ENCODE results near the gene ULK2. TPM values are rescaled to one million over a fixed set of nuclear protein-coding genes. Genes with fewer than 3 reads are reported as not detected.

The ULK2 gene
- total RNA-seq, 1 donor, result 22.1 TPM

DNA sequence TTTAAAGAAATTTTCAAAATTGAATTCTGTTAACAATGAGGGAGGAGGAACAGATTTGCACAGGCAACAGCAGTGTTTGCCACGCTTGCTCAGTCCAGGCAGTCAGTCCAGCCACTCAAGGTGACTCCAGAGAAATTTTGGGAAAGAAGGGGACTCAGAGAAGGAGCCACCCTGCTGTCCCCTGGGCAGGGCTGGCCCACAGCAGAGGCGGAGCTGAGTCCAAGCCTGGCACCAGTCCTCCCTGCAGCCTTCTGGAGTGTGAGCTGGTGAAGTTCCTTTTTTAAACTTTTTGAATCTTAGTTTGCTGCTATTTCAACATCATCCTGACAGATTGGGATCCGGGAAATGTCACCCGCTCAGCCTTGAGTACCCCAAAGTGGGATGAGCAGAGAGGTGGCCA is 136.9 kb downstream of the ULK2 start:
- no peak for DNase-seq (ENCODE audit: low read depth)
- TF ChIP-seq, protein P1, sequence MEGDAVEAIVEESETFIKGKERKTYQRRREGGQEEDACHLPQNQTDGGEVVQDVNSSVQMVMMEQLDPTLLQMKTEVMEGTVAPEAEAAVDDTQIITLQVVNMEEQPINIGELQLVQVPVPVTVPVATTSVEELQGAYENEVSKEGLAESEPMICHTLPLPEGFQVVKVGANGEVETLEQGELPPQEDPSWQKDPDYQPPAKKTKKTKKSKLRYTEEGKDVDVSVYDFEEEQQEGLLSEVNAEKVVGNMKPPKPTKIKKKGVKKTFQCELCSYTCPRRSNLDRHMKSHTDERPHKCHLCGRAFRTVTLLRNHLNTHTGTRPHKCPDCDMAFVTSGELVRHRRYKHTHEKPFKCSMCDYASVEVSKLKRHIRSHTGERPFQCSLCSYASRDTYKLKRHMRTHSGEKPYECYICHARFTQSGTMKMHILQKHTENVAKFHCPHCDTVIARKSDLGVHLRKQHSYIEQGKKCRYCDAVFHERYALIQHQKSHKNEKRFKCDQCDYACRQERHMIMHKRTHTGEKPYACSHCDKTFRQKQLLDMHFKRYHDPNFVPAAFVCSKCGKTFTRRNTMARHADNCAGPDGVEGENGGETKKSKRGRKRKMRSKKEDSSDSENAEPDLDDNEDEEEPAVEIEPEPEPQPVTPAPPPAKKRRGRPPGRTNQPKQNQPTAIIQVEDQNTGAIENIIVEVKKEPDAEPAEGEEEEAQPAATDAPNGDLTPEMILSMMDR (IDR thresholded peaks at IDR 0.05; ENCODE audit: insufficient read depth, low read length), result no peak
- no peak overlapping the region for H3K4me3 ChIP-seq (ENCODE audit: low read depth, low read length)

DNA sequence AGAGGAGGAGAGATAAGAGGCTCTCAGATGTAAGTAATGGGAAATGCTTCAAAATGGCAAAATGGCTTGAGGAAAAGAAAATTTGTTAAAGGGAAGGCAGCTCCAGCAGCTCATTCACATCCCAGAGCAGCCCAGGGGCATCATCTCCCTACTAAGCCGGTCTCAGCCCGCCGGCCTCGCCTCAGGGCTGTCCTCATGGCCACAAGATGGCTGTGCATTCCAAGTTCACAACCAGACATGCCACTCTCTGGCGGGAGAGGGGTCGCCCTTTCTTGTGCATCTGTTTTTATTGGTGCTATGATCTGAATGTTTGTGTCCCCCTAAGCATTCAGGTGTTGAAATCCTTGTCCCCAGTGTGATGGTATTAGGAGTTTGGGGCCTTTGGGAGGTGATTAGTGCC is 137.8 kb downstream of the ULK2 start:
- TF ChIP-seq, protein P1 (IDR thresholded peaks at IDR 0.05; ENCODE audit: insufficient read depth, low read length), result no peak
- DNase-seq (ENCODE audit: low read depth), result no peak
- H3K4me3 ChIP-seq (ENCODE audit: low read depth, low read length), result no peak overlapping the region

GRCh38 chr17:19728084-19728495 is 139.6 kb downstream of the ULK2 start:
- DNase-seq (ENCODE audit: low read depth), result peak; percentile 87
- no peak overlapping the region for H3K4me3 ChIP-seq (ENCODE audit: low read depth, low read length)
- TF ChIP-seq, protein P1 (IDR thresholded peaks at IDR 0.05; ENCODE audit: insufficient read depth, low read length), result no peak

- TF ChIP-seq, protein P1 (IDR thresholded peaks at IDR 0.05; ENCODE audit: insufficient read depth, low read length), result no peak
- no peak overlapping the region for H3K4me3 ChIP-seq (ENCODE audit: low read depth, low read length)
- peak; percentile 84 for DNase-seq (ENCODE audit: low read depth)
These were observed 140.1 kb downstream of the ULK2 start for GRCh38 chr17:19727501-19728078.

- H3K4me3 ChIP-seq (ENCODE audit: low read depth, low read length), result no peak overlapping the region
- TF ChIP-seq, protein P1 (IDR thresholded peaks at IDR 0.05; ENCODE audit: insufficient read depth, low read length), result no peak
- DNase-seq (ENCODE audit: low read depth), result peak; percentile 50
These were observed 140.9 kb downstream of the ULK2 start for GRCh38 chr17:19726631-19727376.

GRCh38 chr17:19725486-19725885 is 142.2 kb downstream of the ULK2 start:
- TF ChIP-seq, protein P1 (IDR thresholded peaks at IDR 0.05; ENCODE audit: insufficient read depth, low read length), result no peak
- H3K4me3 ChIP-seq (ENCODE audit: low read depth, low read length), result no peak overlapping the region
- no peak for DNase-seq (ENCODE audit: low read depth)
